Stimulated activated CD4-positive, alpha-beta T cell treated with anti-CD3 and anti-CD28 coated beads, Interleukin-2, amount 100 ng/mL, for 4 hours (primary cell): ENCODE data around the gene PCSK6.

Experiments
- DNase-seq: peaks from one replicate; pipeline ENCODE4 v3.0.0-alpha.2; 2020; ENCODE audit warnings: low read depth

The PCSK6 gene

DNA sequence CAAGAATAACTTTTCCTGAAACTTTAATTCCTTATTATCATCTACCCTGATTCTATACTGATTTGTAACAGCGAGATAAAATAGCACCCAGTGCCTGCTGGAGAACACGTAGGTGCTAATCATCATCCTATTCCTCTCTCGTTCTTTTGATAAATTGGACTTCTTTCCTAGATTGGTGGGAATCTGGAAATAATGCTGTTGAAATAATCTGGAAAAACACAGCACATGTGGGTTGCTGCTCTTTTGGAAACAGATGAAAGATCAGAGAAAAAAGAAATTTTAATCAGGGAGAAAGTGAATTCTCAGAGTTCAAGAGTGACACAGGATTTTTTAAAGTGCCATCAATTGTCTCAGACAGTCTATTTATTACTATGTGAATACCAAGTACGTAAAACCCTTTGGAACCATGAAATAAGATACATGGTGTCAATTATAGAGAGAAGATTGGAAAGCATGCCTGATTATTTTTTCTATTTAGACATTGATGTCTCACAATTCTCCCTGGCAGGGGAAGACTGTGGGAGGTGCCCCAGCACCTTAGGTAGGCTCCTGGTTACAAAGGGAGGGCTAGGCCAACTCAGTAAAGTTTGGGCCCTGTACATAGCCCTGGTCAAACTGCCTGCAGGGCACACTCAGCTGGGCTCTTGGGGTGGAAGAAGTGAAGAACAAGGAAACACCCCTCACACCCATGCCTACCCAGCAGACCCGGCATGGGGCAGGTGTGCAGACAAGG lies 134.4 kb downstream of the PCSK6 start:
- no peak for DNase-seq

DNA sequence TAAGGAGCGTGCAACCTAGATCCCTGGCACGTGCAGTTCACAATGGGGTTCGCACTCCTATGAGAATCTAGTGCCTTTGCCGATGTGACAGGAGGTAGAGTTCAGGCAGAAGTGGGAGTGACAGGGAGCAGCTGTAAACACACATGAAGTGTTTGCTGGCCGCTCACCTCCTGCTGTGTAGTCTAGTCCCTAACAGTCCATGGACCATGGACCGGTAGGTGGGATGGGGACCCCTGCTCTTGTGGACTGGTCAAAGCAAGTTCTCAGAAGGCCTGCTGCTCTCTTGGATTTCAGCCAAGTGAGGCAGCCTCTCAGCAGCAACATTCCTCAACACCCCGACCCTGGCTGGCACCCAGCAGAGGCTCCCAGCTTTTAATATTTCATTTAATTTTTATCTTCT lies 136.3 kb downstream of the PCSK6 start:
- DNase-seq = no peak

DNA sequence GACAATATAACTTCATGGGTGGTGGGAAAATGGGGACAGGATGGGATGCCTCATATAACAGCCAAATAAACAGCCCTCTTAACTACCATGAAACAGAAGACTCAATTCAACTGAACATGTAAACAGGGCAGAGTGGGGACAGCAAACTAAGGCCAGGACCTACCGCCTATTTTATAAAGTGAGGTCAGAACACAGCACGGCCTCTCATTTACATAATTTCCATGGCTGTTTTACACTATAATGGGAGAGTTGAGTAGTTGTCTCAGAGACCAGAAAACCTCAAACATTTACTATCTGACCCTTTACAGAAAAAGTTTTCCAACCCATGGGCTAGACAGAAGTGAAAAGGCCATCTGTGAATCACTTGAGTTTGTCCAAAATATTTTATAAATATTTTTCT lies 137.8 kb downstream of the PCSK6 start:
- DNase-seq = no peak

DNA sequence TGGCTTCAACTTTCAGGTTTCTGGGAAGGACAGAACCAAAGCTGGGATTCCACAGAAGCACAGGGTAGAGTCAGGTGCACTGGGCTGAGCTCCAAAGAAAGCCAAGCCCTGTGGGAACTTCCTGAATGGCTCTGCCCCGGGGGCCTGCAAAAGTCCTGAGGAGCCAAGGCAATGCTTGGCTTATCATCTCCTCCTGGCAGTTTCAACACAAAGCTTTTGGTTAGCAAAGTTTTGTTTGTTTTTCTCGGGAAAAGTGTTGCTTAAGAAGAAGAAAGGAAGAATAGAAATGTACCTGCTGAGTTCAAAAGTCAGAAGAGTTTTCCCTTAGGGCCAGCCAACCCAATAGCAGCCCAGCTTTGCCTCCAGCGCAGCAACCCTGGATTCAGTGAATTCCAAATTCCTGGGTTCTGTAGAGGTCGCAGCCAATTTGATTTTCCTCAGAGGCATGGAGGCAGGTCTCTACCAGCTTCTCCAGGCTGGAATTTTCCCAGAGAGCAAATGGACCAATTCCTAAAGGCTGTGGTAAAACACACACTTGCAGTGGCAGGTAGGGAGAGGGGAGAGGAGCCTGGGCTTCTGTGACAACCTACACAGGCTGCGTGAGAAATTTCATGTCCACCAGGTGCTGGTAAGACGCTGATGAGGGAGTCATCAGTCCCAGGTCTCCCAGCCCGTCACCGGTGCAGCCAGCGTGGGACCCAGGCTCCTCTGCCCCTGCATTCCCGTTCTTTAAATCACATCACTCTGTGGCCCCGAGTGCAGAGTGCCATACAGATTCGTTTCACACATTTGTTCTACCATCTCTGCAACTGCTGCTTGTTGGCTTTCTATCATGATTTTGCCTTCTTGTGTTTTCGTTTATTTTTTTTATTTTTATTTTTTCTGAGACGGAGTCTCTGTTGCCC lies 140.2 kb downstream of the PCSK6 start:
- no peak for DNase-seq

DNA sequence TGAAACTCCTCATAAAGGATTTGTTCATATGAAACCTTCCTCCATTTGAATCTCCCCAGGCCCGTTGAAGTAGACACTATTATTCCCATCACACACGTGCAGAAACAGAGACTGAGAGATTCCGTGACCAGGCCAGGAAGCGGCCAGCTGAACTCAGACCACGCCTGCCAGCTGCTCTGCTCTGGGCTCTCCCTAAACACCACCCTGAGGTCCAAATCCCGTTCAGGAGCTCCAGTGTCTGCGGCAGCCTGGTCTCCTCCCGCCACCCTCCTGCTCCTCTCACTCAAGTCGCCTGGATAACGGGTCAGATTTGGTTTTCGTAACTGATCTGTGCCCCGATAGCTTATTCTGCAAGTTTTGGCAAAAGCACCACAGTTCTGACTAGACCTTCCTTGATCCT lies 140.9 kb downstream of the PCSK6 start:
- DNase-seq = no peak

DNA sequence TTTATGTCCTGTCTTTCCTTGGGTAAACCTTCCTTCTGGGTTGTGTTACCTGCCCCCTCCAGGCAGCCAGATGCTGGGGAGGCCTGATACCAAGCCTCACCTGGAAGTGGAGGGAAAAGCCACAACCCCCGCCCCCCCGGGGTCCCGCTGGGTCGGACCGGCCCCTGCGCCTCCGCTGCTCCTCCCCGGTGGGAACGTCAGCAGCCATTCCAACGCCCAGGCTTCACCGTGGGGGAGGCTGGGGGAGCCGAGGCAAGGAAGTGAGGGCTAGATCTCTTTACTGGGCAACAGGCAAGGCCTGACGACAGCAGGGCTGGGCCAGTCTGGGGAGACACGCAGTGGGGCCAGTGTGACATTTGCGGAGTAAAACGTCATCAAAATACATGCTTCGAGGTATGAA lies 141.5 kb downstream of the PCSK6 start:
- DNase-seq = no peak

DNA sequence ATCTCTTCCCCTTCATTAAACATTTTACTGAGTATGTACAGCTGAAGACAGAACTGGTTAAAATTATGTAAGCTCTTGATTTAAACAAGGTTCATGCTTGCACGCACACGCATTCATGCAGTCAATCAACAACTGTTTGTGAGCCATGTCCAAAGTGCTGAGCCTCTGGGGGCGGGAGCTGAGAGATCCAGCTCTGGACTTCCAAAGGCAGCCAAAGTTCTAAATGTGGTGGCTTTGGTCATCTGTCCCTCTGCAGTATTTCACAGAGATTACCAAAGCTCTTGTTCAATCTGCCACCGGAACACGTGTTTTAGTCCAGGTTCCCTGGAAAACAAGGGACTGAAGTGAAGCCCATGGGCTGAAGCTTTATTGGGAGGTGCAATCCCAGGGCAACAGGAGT lies 142.1 kb downstream of the PCSK6 start:
- DNase-seq = no peak

DNA sequence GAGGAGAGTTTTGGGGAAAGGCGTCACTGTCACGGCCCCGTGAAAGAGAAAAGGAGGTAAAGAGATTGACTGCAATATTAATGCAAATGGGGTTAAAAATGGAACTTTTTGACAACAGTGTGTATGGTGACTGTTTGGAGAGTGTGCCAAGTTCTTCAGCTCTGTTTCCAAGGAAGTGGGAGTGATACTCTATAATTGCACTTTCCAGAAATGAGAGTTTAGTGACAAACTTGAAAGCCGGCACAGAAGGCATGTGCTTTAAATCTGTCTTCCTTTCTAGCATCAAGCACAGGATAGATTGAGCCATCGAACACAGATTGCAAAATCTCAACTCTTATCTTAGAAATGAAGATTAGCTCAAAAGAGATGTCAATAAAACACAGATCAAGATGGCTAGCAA lies 142.6 kb downstream of the PCSK6 start:
- DNase-seq = no peak

DNA sequence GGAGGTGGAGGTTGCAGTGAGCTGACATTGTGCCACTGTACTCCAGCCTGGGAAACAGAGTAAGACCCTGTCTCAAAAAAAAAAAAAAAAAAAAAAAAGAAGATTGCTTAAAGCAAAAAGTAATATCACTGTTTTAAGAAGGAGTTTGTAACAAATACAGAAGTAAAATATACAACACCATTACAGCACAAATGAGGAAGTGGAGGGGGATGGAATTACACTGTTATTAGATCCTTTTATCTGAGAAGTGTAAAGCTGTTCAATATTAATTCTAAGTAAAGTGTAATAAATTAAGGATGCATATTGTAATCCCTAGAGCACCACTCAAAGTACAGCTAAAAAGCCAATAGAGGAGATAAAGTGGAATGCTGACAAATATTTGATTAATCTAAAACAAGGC lies 147.5 kb downstream of the PCSK6 start:
- DNase-seq = no peak

DNA sequence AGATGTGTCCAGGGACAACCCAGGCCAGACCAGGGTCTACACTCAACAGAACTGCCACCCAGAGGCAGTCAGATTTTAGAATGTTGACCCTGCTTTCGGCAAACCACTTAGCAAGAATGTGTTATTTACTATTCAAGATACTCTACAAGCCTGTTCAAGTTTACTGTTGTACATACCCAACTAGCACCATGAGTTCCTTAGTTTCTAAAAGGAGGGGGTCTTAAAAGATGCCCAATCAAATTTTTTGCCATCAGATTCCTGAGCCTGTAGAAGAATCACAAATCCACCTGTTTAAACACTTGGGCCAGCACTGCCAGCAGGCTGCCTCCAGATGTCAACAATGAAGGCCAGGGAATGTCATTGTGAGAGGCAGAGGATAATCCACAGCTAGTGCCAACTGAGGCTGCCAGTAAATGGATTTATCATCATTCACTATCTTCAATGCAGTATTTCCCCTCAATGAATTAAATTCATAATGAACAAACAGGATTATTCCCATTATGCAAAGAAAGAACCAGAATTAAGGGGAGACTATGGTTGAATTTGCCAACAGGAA lies 150.9 kb downstream of the PCSK6 start:
- DNase-seq = no peak

DNA sequence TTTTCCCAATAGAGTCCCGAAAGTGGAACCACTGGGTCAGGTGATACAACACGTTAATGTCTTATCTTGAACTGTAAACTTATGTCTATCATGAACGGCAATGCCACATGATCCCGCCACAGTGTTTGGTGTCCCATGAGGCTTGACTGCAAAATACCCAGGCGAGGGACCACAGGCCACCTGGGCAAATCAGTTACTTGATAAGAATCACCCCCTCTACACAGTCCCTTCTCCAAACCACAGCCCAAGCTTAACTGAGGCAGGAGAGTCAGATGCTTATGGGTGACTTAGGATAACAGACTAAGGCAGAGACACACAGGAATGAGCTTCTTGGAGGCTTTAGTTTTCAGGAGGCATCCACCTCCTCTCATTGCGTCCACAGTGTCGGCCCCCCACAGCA lies 151.5 kb downstream of the PCSK6 start:
- DNase-seq = no peak

DNA sequence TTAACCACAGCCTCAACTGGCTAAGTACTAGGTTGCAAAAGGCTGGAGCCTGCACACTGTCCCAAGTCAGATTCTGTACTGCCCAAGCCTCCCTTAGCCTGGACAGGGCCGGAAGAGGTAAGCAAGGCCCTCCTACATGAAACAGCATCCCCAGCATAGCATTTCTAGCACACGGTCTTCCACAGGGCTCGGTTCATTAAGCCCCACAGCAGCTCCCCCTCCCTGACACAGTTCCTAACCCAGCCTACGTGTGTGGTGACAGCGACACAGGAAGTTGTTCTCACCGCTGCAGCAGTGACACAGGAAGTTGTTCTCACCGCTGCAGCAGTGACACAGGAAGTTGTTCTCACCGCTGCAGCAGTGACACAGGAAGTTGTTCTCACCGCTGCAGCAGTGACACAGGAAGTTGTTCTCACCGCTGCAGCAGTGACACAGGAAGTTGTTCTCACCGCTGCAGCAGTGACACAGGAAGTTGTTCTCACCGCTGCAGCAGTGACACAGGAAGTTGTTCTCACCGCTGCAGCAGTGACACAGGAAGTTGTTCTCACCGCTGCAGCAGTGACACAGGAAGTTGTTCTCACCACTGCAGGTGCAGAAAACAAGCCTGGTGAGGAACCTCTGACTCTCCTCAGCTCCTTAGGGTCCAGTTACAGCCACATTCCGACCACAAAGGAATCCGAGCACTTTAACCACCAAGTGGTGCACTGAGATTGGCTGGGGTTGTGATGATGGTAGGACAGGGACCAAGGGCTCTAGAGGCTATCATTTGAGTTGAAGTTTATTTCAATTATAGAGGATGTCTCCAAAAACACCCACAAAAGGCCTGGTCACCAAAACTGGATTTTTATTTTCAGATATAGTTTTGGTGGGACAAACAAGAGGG lies 155.4 kb downstream of the PCSK6 start:
- peak; percentile 37 for DNase-seq

DNA sequence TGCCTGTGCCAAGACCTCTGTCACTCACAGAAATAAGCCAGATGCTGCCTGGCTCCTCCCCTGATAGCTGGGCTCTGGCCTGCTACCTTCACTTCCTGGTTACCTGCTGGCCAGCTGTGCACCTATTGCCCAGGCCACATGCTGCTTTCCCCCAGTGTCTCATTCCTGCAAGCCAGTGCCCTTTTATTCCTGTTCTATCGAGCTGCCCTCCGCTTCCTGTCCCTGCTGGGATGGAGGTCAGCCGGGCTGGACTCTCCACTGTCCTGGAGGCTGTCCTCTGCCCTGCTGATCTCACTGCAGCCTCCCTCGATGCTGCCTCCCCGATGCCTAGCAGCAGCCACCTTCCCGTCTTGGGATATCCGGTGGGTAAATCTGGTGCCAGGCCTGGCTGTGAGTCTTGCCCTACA lies 157.4 kb downstream of the PCSK6 start:
- DNase-seq = no peak

DNA sequence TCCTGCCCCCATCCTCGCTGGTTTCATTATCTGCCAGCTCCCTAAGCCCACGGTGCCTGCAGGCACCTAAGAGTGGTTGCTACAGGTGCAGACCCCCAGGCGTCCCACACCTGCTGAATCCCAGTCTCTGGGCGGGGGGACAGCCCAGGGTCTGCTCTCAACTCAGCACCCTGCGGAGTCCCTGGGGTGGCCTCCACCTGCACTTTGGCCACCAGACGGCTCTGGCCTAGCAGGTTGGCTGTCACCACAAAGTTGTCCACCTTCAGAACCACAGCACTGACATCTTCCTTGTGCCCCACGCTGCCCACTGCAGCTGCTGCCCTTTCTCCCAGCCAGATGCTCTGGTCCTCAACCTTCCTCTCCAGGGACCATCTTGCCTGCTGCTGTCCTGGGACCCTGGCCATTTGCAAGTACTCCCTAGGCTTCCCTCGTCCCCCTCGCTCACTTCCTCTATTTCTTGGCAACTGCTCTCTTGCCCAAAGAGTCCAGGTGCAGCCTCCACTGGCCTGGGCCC lies 159.6 kb downstream of the PCSK6 start:
- no peak for DNase-seq

DNA sequence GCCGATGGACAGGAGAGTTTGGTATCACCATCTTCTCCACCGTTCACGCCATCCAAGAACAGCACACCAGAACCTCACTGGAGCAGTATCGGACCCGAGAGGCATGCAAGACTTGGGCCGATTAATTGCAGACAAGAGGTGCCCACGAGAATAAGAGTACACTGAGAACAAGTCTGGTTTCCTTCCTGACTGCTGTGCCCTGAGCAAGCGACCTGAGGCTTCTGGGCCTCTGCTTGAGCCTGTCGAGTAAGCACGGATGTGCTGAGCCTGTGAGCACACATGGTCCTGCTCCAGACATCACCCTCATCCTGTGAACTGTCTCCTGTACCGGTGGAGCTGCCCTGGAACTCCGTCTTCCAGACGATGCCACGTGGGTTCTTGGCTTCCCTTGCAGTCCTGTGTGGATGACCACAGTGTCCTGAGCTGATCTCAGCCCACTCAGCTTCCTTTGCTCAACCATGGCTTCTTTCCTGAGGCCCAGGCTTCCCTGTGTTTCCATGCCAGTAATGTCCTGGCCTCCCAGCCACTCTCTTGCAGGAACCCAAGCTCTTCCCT lies 160.1 kb downstream of the PCSK6 start:
- DNase-seq = no peak

DNA sequence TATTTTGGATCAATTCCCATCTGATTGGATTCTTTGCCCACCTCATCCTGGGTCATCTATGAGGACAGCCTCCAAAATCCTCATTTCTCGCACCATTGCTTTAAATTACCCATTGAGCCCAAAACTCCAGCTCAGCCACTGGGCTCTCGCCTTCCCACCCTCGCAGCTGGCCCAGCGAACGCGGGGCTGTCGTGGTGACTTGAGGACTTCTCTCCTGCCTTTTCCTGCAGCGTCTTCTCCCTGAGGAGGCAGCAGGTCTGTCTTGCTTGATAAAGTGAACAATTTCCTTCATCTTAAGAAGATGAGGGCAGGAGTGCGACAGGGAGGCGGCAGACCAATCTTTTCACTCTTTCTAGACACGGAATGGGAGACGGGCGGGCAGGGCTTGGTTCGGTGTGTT lies 161.5 kb downstream of the PCSK6 start:
- no peak for DNase-seq

DNA sequence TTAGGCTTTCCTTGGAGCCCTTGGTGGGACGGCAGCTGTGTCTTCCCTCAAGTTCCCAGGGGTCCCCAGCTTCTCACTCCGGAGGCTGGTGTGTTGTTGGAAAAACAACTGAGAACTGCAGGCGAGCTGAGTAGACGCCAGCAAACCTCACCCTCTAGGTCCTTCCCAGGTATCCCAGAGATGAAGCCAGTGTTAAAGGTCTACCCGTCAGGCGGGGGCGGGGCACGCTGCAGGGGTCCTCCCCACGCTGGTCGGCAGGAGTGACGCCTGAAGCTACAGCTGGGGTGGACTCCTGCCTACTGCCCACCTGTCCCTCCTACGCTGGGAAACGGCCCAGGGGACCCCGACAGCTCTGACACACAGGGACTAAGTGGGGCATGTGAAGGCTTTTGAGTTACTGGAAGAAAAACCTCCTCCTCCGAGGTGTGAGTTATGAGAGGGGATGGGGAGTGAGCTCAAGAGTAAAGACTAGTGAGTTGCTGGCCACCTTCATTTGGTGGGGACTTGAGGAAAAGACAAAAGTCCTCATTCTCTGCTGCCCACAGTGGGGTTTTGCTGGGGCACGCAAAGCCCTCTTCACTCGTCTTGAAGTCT lies 162.3 kb downstream of the PCSK6 start:
- no peak for DNase-seq

DNA sequence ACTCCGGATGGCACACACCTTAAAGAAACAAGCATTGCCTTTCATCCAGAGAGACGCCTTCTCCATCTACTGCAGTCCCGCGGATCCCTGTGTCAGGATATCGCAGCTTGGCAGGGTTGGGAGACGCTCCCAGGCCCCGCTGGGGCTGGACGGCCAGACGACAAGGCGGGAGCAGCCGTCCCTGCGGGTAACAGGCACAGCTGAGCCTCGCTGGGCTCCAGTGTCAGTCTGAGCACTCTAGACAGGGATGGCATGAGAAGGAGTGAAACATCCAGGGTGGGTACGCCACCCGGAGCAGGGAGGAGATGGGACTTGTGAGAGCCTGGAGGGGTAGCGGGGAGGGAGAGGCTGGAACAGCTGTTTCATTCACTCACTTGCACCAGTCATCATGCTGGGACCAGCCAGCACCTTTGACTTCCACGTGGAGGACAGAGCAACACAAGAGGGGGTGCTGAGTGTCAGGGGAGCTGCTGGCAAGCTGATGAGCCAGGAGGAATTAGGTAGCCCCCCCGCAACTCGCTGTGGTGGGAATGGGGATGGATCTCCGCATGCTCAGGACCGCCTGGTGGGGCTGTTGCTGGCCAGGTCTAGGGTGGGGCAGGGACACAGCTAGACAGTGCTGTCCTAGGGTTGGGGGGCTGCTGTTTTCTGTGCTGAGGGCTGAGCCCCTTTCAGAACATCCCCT lies 162.9 kb downstream of the PCSK6 start:
- no peak for DNase-seq

DNA sequence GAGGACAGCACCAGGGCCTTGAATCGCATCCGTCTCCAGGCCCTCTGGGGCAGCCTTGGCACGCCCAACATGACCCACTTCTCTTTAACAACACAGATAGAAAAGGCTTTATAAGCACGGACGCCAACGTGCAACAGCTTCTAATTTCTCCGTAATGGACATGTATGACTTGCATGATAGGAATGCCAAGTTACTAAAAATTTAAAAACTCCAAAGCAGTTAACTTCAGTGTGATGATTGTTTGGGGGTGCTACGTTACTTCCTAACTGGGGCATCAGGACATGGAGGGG lies 163.5 kb downstream of the PCSK6 start:
- DNase-seq = no peak

DNA sequence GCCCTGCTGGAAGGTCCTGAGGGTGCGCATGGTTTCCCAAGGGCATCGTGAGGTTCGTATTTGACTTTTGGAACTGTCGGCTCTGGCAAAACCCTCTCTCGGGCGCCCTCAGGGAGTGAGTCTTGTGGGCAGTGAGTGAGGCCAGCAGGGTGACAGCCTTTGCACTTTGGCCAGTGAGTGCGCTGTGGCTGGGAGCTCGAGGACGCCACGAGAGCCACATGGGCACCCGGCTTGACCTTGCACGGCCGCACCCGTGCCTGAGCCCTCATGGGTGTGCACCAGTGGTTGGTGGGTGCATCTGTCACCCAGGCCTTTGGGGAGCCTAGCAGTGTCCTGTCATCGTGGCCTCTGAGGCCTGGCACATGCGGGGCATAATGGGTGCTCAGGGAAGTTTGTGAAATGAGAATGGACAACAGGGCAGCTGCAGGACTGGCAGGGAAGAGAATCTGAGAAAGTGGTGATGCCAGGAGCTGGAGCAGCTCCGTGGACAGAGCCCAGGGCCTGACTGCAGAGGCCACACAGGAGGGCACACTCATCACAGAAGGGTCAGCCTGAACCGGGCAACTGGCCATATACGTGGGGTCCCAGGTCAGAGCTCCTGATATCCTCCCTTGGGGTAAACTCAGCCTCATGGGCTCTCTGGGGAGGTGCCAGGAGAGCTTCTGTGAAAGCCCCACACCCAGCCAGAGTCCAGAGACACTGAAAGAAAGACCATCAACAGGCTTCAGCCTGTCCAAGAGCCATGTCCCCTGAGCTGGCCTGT lies 164.1 kb downstream of the PCSK6 start:
- DNase-seq = no peak
